HG03196 (cell line): Measurements from ENCODE around the gene COX6B1.
"Not testable (repeated sequence)": the region's sequence is repeated elsewhere in the genome, so short reads cannot be mapped to it uniquely, and the experiment has no call there.

ENCODE experiments used
- ATAC-seq: cut with Tn5 transposase; IDR thresholded peaks from one replicate; pipeline ENCODE4 v1.9.1; 2021; ENCODE audit not compliant: unreplicated experiment

COX6B1 gene

DNA sequence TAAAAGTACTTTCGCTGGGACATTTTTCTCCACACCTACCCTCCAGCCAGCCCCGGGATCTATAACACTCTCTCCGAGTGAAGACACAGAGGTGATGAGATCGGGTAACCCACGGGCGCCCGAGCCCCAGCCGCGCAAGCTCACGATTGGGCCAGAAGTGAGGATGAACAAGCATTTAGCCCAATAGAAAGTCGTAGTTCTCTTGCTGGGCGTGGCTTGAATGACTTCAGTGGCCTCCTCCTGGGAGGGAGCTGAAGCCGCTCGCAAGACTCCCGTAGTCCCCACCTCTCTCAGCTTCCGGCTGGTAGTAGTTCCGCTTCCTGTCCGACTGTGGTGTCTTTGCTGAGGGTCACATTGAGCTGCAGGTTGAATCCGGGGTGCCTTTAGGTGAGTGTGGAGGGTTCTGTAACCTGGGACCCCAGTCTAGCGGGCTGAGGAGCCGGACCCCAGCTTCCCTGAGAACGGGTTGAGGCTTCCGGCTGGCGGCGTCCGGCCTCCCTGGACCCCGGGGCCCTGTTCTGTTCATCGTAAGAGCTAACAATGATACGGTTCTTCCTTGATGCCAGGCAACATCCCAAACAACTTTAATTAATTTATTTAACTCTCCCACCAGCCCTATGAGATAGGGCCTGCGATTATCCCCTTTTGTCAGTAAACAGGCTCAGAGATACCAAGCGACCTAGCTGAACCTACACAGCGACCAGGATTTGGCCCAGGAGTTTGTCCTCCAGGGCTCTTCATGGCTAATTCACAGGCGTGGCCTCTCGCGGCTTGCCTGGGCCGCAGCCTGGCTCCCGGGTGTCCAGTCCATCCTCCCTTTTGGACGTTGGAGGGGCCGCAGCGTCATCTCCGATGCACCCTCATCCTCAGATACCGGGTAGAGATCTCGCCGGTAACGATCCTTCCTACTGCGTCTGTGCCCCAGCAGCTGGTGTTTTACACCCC, at the start of gene COX6B1:
Gene COX6B1 (plus strand): TSS at position 307 of the 945 bp plus-strand sequence. CDS start 2,921 bp downstream, outside the sequence.
- peak; percentile 49 for ATAC-seq

- ATAC-seq, result no peak
Observed at GRCh38 chr19:35601971-35602370, 46.2 kb upstream of the COX6B1 start.

- ATAC-seq, result not testable (repeated sequence)
Observed at GRCh38 chr19:35604436-35604835, 43.7 kb upstream of the COX6B1 start.

- ATAC-seq, result not testable (repeated sequence)
Observed at GRCh38 chr19:35607170-35607569, 41.0 kb upstream of the COX6B1 start.

GRCh38 chr19:35607661-35608060, 40.5 kb upstream of the COX6B1 start:
- no peak for ATAC-seq

- ATAC-seq, result no peak
Observed at GRCh38 chr19:35608251-35608650, 39.9 kb upstream of the COX6B1 start.

DNA sequence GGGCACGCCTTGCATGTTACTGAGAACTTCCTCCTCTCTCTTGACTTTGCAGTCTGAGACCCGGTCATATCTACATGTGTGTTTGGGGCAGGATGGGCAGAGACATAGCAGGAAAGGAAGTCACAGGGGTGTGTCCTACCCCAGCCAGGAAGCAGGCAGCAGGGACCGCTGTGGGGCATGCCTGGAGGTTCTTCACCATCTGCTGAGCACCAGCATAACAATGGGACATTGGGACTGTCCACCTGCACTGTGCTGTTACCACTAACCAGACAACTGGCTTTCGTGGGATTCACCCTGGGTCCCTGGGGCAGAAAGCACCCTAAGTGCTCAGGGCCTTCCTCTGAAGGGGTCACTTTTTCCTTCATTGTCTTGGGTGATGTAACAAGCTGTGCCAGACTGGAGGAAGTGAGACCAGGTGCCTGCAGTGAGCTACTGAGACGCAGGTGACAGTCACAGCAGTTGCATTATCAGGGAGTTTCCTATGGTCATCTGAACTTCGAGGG, 38.2 kb upstream of the COX6B1 start:
- peak; percentile 40 for ATAC-seq

DNA sequence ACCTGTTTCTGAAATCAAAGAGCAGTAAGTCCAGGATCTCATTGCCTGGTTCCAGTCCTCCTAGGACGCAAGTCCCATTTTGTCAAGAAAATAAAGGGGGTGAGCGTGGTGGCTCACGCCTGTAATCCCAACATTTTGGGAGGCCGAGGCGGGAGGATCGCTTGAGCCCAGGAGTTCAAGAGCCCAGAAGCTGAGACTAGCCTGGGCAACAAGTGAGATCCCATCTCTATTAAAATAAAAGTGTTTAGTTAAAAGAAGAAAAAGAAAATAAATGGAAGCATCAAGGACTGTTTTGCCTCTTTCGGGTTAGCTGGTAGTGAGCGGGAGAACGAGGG, 35.9 kb upstream of the COX6B1 start:
- no peak for ATAC-seq

DNA sequence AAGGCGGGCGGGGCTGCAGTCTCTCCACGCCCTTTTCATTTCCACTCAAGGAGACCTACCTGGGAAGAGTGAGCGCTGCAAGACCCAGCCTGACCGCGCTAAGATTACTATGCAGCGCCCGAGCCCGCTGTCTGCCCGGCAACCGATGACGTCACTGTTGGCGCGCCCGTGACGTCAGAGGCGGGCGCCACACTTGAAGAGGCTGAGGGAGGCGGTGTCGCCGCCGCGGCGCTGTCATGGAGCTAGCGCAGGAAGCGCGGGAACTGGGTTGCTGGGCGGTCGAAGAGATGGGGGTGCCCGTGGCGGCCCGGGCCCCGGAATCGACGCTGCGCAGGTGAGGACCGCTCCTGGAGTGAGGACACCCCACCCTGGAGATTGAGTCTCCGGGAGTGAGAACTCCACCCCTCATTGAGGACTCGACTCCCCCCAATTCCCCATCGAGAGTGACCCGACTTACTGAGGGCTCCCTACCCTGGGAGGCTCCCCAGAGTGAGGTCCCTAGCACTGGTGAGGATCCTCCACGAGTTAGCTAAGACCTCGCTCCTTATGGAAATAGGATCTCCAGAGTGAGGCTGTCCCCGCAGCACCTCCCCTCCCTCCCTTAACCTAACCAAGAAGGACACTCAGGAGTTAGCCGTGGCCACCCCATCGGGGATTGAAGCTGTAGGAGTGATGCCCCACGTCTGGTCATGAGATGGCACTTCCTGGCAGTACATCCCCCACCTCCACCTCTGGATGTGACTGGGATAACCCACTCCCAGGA, 35.4 kb upstream of the COX6B1 start, which contains the start of gene HAUS5:
Gene HAUS5 (plus strand): TSS at position 177 of the 763 bp plus-strand sequence. CDS start 60 bp downstream, at position 237.
- peak; percentile 74 for ATAC-seq

GRCh38 chr19:35613574-35613973, 34.5 kb upstream of the COX6B1 start:
- no peak for ATAC-seq

DNA sequence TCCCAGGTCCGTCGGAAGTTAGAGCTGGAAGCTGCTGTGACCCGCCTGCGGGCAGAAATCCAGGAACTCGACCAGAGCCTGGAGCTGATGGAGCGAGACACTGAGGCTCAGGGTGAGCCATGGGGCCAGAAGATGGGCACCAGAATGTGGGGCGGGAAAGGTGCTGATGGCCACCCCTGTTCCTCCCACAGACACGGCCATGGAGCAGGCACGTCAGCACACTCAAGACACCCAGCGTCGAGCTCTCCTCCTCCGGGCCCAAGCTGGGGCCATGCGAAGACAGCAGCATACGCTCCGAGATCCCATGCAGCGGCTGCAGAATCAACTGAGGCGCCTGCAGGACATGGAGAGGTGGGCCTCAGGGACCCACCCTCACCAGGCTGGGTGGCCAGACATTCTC, 33.1 kb upstream of the COX6B1 start:
- no peak for ATAC-seq

- ATAC-seq, result no peak
Observed at GRCh38 chr19:35618857-35619256, 29.3 kb upstream of the COX6B1 start.

- no peak for ATAC-seq
Observed at GRCh38 chr19:35619290-35619923, 28.7 kb upstream of the COX6B1 start.

- ATAC-seq, result no peak
Observed at GRCh38 chr19:35620001-35620400, 28.1 kb upstream of the COX6B1 start.

- ATAC-seq, result no peak
Observed at GRCh38 chr19:35621708-35622107, 26.4 kb upstream of the COX6B1 start.

- no peak for ATAC-seq
Observed at GRCh38 chr19:35622750-35623149, 25.4 kb upstream of the COX6B1 start.

DNA sequence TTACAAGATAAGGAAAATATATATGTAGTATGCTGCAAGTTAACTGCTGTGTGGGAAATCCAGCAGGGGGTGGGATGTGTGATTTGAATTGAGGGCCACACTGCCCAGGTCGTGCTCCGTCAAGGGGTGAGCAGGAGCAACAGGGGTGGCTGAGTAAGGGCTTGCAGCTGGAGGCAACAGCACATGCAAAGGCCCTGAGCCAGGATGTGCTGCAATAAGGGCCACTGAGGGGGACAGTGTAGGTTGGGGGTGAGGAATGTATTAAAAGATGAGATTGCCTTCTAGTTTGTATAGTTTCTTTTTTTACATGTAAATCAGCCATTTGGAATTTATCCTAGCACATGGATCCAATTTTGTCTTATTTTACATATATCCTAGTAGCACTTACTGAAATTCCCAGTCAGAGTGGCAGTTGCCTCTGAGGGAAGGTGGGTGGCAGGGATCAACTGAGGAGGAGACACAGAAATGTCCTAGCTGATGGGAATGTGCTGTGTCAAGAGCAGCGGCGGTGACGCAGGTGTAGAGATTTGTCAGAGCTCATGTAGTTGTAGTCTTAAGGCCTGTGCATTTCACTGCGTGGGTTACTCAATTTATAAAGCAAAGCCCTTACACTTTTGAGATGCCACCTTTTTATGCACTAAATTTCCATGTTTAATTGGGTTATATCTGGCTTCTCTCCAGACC, 24.7 kb upstream of the COX6B1 start:
- no peak for ATAC-seq

DNA sequence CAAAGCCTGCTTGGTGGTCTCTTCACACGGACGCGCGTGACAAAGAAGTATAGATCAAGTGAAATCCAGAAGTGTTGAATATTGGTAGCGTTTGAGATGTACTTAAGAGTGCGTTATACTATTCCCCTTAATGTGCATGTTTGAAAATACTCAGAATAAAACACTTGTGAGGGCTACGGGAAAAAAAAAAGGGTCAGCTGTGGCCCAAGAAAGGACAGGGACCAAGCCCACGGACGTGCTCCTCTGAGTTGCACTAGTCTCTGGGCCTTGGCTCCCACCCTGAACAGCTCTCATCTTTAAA, 19.9 kb upstream of the COX6B1 start:
- ATAC-seq, result no peak

GRCh38 chr19:35628565-35629331, 19.4 kb upstream of the COX6B1 start, which contains the start of gene RBM42:
Gene RBM42, plus strand, starts transcription at chr19:35629036. Its CDS starts 118 bp downstream, at chr19:35629154.
- peak; percentile 94 for ATAC-seq

GRCh38 chr19:35629332-35629633, 18.8 kb upstream of the COX6B1 start:
- no peak for ATAC-seq
